ENCODE data around the gene B4GALT5.
A peak's percentile ranks its signal among the peaks of the same experiment; 100 is the strongest.
"Not testable (repeated sequence)": the region's sequence is repeated elsewhere in the genome, so short reads cannot be mapped to it uniquely, and the experiment has no call there.

Gene B4GALT5

GRCh38 chr20:49729780-49730179 lies 16.1 kb upstream of the B4GALT5 start:
- no peak for DNase-seq

GRCh38 chr20:49727894-49728885 lies 14.5 kb upstream of the B4GALT5 start:
- no peak for DNase-seq

- DNase-seq, result no peak
Observed at GRCh38 chr20:49727478-49727877, 13.8 kb upstream of the B4GALT5 start.

DNA sequence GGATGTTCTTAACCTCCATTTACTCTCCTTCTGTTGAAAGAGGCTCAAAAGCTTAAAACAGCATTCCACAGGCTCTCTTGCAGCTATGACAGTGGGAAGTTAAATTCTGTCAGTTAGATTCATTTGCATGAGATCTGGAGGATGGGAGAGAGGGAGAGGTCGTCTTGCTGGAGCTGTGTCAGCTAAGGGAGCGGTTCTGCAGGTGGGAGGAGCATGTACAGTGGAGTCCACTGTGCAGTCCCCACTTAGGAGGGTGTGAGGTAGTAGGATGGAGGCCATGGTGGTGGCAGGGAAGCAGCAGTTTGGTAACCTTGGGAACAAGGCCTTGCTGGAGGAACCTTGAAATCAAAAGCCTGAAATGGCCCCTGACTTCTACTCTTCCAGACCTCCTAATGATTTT lies 12.0 kb upstream of the B4GALT5 start:
- DNase-seq, result peak in 1 of 2 experiments; percentile 17

GRCh38 chr20:49725224-49725606 lies 11.5 kb upstream of the B4GALT5 start:
- not testable (repeated sequence) for DNase-seq

GRCh38 chr20:49724408-49725223 lies 10.9 kb upstream of the B4GALT5 start:
- no peak for DNase-seq

DNA sequence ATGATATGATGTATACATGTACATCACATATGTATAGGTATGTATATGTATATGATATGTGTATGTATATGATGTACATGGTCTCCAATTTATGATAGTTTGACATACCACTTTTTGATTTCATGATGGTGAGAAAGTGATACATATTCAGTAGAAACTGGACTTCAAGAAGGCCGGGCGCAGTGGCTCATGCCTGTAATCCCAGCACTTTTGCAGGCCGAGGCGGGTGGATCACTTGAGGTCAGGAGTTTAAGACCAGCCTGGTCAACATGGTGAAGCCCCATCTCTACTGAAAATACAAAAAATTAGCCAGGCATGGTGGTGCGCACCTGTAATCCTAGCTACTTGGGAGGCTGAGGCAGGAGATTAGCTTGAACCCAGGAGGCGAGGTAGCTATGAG lies 10.1 kb upstream of the B4GALT5 start:
- not testable (repeated sequence) for DNase-seq

- not testable (repeated sequence) for DNase-seq
Observed at GRCh38 chr20:49721326-49721725, 7.6 kb upstream of the B4GALT5 start.

- DNase-seq, result no peak
Observed at GRCh38 chr20:49715466-49715865, 1.8 kb upstream of the B4GALT5 start.

GRCh38 chr20:49712996-49713752 lies 504 bp downstream of the B4GALT5 start:
- peak in 1 of 2 experiments; percentile 80 for DNase-seq

DNA sequence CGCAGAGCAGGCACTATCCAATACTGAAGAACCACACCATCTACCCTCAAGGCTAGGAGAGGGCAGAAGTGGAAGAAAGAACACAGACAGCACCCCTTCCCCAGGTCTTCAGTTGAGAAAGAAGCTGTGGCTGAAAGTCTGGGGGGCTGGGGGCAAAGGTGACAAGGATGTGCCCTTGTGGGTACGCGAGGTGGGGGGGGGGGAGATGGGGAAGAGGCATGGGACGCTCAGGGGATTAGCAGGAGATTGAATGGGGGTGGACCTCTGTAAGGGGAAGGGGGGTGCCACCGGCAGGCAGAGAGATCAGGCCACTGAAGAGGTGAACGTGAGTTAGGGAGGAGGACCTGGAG lies 1.1 kb downstream of the B4GALT5 start:
- peak in 1 of 2 experiments; percentile 45 for DNase-seq

DNA sequence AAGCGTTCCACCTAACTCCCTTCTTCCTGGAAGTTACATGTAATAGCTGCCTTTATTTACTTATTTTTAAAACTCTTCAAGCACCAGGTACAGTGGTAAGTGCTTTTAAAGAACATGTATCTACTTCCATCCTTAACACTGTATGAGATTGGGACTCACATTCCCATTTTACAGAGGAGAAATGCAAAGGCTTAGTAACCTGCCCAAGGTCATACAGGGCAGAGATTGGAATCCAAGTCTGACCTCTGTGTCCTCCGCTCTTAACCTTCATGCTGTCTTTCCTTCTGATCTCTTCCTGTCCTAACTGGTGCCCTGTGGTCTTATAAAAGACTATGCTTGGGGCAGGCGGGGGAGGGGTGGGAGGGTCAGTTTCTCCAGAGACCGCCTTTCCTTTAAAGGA lies 1.6 kb downstream of the B4GALT5 start:
- no peak for DNase-seq

- no peak for DNase-seq
Observed at GRCh38 chr20:49711667-49711987, 2.1 kb downstream of the B4GALT5 start.

DNA sequence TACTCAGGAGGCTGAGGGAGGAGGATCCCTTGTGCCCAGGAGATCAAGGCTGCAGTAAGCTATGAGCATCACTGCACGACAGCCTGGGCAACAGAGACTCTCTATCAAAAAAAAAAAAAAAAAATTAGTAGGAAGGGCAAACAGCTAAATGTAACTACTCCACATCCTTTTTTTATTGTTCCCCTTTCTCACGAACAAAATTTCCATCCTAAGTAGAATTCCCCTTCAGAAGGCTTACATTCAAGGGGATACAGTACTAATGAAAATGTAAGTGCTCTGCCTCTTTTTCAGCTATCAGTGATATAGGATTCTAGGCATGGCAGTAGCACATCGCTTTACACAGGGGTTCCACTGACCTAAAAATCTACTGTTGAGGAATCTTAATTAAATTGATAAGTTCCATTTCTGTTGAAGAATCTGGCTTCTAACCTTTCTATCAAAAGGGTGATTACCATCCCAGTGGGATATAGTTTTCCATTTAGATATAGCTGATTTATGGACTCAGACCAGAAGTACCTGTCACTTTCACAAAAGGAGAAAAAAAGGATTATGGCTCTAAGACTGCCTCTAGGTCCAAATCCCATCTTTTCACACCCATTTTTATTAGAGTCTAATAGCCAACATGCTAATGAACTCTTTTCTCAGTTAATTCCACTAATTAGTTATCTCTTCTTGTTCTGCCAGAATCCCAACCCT lies 2.6 kb downstream of the B4GALT5 start:
- no peak for DNase-seq

DNA sequence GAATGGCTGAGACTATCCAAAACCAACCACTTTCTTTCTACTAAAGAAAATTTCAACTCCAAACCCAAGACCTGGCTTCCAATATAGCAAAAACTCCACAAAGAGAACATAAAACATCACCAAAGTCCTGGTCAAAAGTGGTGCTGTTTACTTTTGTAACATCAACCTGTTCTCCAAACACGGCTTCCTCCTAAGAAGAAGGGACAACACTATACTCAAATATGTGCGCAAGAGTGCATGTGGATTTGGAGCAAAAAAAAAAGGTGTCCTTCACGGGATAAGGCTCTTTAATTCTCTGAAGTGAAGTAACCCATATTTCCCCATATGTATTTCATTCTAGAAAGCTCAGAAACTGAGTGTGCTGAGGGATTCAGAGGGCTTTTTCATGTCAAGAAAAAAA lies 6.6 kb downstream of the B4GALT5 start:
- DNase-seq, result no peak

- peak in 1 of 2 experiments; percentile 33 for DNase-seq
Observed at GRCh38 chr20:49706630-49707091, 7.0 kb downstream of the B4GALT5 start.

- not testable (repeated sequence) for DNase-seq
Observed at GRCh38 chr20:49705893-49706292, 7.8 kb downstream of the B4GALT5 start.

GRCh38 chr20:49705358-49705757 lies 8.3 kb downstream of the B4GALT5 start:
- DNase-seq, result no peak

GRCh38 chr20:49704932-49705336 lies 8.7 kb downstream of the B4GALT5 start:
- no peak for DNase-seq

GRCh38 chr20:49701916-49702315 lies 11.8 kb downstream of the B4GALT5 start:
- DNase-seq, result no peak

GRCh38 chr20:49701241-49701790 lies 12.4 kb downstream of the B4GALT5 start:
- DNase-seq, result no peak

Data from NCI-H526 (cell line).